ENCODE data around the gene ADISSP. TPM values are rescaled to one million over a fixed set of nuclear protein-coding genes. Genes with fewer than 3 reads are reported as not detected.

Gene ADISSP
- total RNA-seq, 5 donors from 2014 or later (not counting 1 experiment from before 2014, with no cell fraction given): 16.2 to 28.7 (median 22.6) TPM

GRCh38 chr20:3733119-3733995 is 34.2 kb downstream of the ADISSP start:
- H3K4me3 ChIP-seq (ENCODE audit: control insufficient read depth in 1 of 2, extremely low read depth in 1 of 2, low read length in 1 of 2): no peak overlapping the region
- no peaks in the 10 kb centered on the region for H3K36me3 ChIP-seq (ENCODE audit: control insufficient read depth in 2 of 2, extremely low read depth in 1 of 2, insufficient read depth in 1 of 2, low read length in 1 of 2)
- Mint-ChIP-seq H3K9me3 (no peaks in the 10 kb centered on the region), H3K4me3 (peak overlapping the region in 1 of 3 donors; percentile 8), H3K36me3 (no peaks in the 10 kb centered on the region), H3K4me1 (peaks cover 0 to 3% (median 0%) of the 10 kb centered on the region in 3 donors), H3K27ac (peak overlapping the region in 1 of 2 donors; percentile 23), H3K27me3 (peaks cover 32 to 44% of the 10 kb centered on the region in 2 donors)
- ChIA-PET POLR2A (no interaction called here), CTCF (no interaction called here)
- H3K4me1 ChIP-seq (ENCODE audit: control insufficient read depth in 1 of 2, extremely low read depth in 1 of 2, insufficient read depth in 2 of 2, low read length in 2 of 2): peaks cover 0 to 5% of the 10 kb centered on the region in 2 experiments
- ATAC-seq (replicated peaks in 1 of 4) (no peak), DNase-seq (no peak)
- H3K27ac ChIP-seq (ENCODE audit: low read length): no peak overlapping the region
- H3K9me3 ChIP-seq: no peaks in the 10 kb centered on the region
- 86% methylated on average over 18 of the region's 20 CpGs for WGBS (ENCODE audit: insufficient coverage)
- H3K27me3 ChIP-seq (replicated peaks in 1 of 2; ENCODE audit: control insufficient read depth in 2 of 2, extremely low read depth in 1 of 2, insufficient read depth in 2 of 2, low read length in 1 of 2): peaks cover 0 to 59% of the 10 kb centered on the region in 2 experiments

DNA sequence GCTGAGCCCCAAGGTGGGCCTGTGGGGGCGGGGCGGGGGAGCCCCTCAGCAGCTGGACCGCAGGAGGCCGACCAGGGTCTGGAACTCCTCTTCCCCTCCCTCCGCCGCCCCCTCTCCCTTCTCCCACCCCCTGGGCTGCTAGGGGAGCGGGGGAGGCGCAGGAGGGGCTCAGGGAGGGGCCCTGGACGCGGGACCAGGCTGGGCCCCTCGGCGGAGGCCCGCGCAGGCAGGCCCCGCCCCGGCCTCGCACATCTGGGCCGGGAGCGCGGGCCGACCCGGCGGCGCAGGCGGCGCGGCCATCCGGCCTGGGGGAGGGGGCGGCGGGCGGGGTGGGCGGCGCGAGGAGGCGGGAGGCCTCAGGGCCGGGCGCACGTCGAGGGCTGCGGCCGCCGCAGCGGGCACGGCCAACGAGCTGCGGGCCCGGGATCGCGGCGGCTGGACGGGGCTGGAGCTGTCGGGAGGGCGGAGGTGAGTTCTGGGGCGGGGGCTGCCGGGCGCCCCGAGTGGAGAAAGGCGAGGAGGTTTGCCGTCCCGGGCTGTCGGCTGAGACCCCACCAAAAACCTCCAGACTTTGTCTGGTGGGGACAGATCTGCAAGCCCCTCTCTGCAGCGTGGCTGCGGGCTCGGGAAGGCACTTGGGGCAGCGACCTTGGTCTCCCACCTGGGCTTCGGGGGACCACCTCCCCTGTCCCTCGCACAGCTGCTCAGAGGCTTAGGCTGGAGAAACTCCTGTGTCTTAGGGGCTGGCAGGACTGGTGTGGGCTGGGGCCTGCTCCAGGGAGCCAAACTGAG is 35.0 kb downstream of the ADISSP start, which contains the start of gene HSPA12B:
HSPA12B (plus strand) TSS at position 359 of the 792 bp plus-strand sequence. CDS start 5,990 bp downstream, outside the sequence.
- Histone ChIP-seq H3K27me3 (replicated peaks in 1 of 2; ENCODE audit: control insufficient read depth in 2 of 2, extremely low read depth in 1 of 2, insufficient read depth in 2 of 2, low read length in 1 of 2) (peaks cover 0 to 65% of the 10 kb centered on the region in 2 experiments), H3K36me3 (ENCODE audit: control insufficient read depth in 2 of 2, extremely low read depth in 1 of 2, insufficient read depth in 1 of 2, low read length in 1 of 2) (no peaks in the 10 kb centered on the region), H3K27ac (ENCODE audit: low read length) (no peak within 1 kb of the TSS), H3K9me3 (no peaks in the 10 kb centered on the region), H3K4me1 (ENCODE audit: control insufficient read depth in 1 of 2, extremely low read depth in 1 of 2, insufficient read depth in 2 of 2, low read length in 2 of 2) (peaks cover 0 to 5% of the 10 kb centered on the region in 2 experiments), H3K4me3 (ENCODE audit: control insufficient read depth in 1 of 2, extremely low read depth in 1 of 2, low read length in 1 of 2) (peak within 1 kb of the TSS in 1 of 2 donors; percentile 7)
- Mint-ChIP-seq H3K36me3 (no peaks in the 10 kb centered on the region), H3K9me3 (no peaks in the 10 kb centered on the region), H3K27me3 (peaks cover 38 to 53% of the 10 kb centered on the region in 2 donors), H3K27ac (peak within 1 kb of the TSS in 1 of 2 donors; percentile 23), H3K4me1 (peaks cover 0 to 3% (median 0%) of the 10 kb centered on the region in 3 donors), H3K4me3 (peak within 1 kb of the TSS in 1 of 3 donors; percentile 38)
- CTCF ChIA-PET: no interaction called here
- WGBS (ENCODE audit: insufficient coverage): 12% methylated on average over 48 of the region's 67 CpGs
- no peak for DNase-seq
- peak in 1 of 4 experiments; percentile 9 for ATAC-seq (replicated peaks in 1 of 4)
- POLR2A ChIA-PET: no interaction called here

DNA sequence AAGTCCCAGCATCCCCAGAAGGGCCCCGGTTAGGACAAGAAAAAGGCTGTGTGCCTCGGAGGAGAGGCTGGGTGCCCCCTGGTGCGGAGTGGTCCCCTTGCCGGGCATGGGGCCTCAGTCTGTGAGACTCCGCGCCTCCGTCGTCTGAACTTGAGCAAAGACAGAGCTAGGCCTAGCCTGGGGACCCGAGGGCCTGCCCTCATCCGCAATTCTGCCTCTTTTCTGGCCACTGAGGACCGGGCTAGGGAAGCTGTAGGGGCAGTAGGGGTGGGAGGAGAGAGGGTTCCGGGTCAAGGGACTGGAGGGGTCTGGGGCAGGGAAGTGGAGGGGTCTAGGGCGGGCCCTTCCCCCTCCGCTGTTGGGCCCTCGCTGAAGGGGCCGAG is 35.6 kb downstream of the ADISSP start:
- ChIA-PET CTCF (no interaction called here), POLR2A (no interaction called here)
- Mint-ChIP-seq H3K36me3 (no peaks in the 10 kb centered on the region), H3K27ac (no peak overlapping the region), H3K4me1 (peaks cover 0 to 3% (median 0%) of the 10 kb centered on the region in 3 donors), H3K4me3 (peak overlapping the region in 1 of 3 donors; percentile 38), H3K27me3 (peaks cover 43 to 59% of the 10 kb centered on the region in 2 donors), H3K9me3 (no peaks in the 10 kb centered on the region)
- 94% methylated on average over 10 of the region's 16 CpGs for WGBS (ENCODE audit: insufficient coverage)
- DNase-seq (no peak), ATAC-seq (replicated peaks in 1 of 4) (no peak)
- no peaks in the 10 kb centered on the region for H3K9me3 ChIP-seq
- H3K4me3 ChIP-seq (ENCODE audit: control insufficient read depth in 1 of 2, extremely low read depth in 1 of 2, low read length in 1 of 2): no peak overlapping the region
- H3K4me1 ChIP-seq (ENCODE audit: control insufficient read depth in 1 of 2, extremely low read depth in 1 of 2, insufficient read depth in 2 of 2, low read length in 2 of 2): peaks cover 0 to 5% of the 10 kb centered on the region in 2 experiments
- no peak overlapping the region for H3K27ac ChIP-seq (ENCODE audit: low read length)
- H3K27me3 ChIP-seq (replicated peaks in 1 of 2; ENCODE audit: control insufficient read depth in 2 of 2, extremely low read depth in 1 of 2, insufficient read depth in 2 of 2, low read length in 1 of 2): peaks cover under 1 to 69% of the 10 kb centered on the region in 2 experiments
- H3K36me3 ChIP-seq (ENCODE audit: control insufficient read depth in 2 of 2, extremely low read depth in 1 of 2, insufficient read depth in 1 of 2, low read length in 1 of 2): no peaks in the 10 kb centered on the region

GRCh38 chr20:3730803-3731672 is 36.5 kb downstream of the ADISSP start:
- Histone ChIP-seq H3K4me3 (ENCODE audit: control insufficient read depth in 1 of 2, extremely low read depth in 1 of 2, low read length in 1 of 2) (no peak overlapping the region), H3K9me3 (no peaks in the 10 kb centered on the region), H3K27me3 (replicated peaks in 1 of 2; ENCODE audit: control insufficient read depth in 2 of 2, extremely low read depth in 1 of 2, insufficient read depth in 2 of 2, low read length in 1 of 2) (peaks cover 2 to 73% of the 10 kb centered on the region in 2 experiments), H3K27ac (ENCODE audit: low read length) (no peak overlapping the region), H3K36me3 (ENCODE audit: control insufficient read depth in 2 of 2, extremely low read depth in 1 of 2, insufficient read depth in 1 of 2, low read length in 1 of 2) (no peaks in the 10 kb centered on the region), H3K4me1 (ENCODE audit: control insufficient read depth in 1 of 2, extremely low read depth in 1 of 2, insufficient read depth in 2 of 2, low read length in 2 of 2) (peaks cover 0 to 5% of the 10 kb centered on the region in 2 experiments)
- no peaks in the 10 kb centered on the region for H3K36me3 Mint-ChIP-seq
- peaks cover 0 to 3% (median 0%) of the 10 kb centered on the region in 3 donors for H3K4me1 Mint-ChIP-seq
- peaks cover 45 to 61% of the 10 kb centered on the region in 2 donors for H3K27me3 Mint-ChIP-seq
- H3K9me3 Mint-ChIP-seq: no peaks in the 10 kb centered on the region
- DNase-seq: no peak
- 81% methylated on average over 7 of the region's 12 CpGs for WGBS (ENCODE audit: insufficient coverage)
- H3K27ac Mint-ChIP-seq: peak overlapping the region in 1 of 2 donors; percentile 11
- POLR2A ChIA-PET: no interaction called here
- no peak for ATAC-seq (replicated peaks in 1 of 4)
- peak overlapping the region in 1 of 3 donors; percentile 38 for H3K4me3 Mint-ChIP-seq
- CTCF ChIA-PET: interaction anchor here in 1 of 2 donors (0.5 kb wide), 1 partner anchor 88 kb away, joined by 6 read pairs; no protein-coding TSS in a partner anchor

GRCh38 chr20:3729811-3730540 is 37.6 kb downstream of the ADISSP start:
- H3K27ac Mint-ChIP-seq: no peak overlapping the region
- no peaks in the 10 kb centered on the region for H3K9me3 ChIP-seq
- no peaks in the 10 kb centered on the region for H3K36me3 ChIP-seq (ENCODE audit: control insufficient read depth in 2 of 2, extremely low read depth in 1 of 2, insufficient read depth in 1 of 2, low read length in 1 of 2)
- peaks cover 0 to 5% of the 10 kb centered on the region in 2 experiments for H3K4me1 ChIP-seq (ENCODE audit: control insufficient read depth in 1 of 2, extremely low read depth in 1 of 2, insufficient read depth in 2 of 2, low read length in 2 of 2)
- H3K27ac ChIP-seq (ENCODE audit: low read length): no peak overlapping the region
- H3K27me3 Mint-ChIP-seq: peaks cover 48 to 64% of the 10 kb centered on the region in 2 donors
- peaks cover 0 to 3% (median 0%) of the 10 kb centered on the region in 3 donors for H3K4me1 Mint-ChIP-seq
- H3K4me3 Mint-ChIP-seq: no peak overlapping the region
- 55% methylated on average over 6 of the region's 8 CpGs for WGBS (ENCODE audit: insufficient coverage)
- no peaks in the 10 kb centered on the region for H3K9me3 Mint-ChIP-seq
- H3K4me3 ChIP-seq (ENCODE audit: control insufficient read depth in 1 of 2, extremely low read depth in 1 of 2, low read length in 1 of 2): no peak overlapping the region
- peaks cover 2 to 73% of the 10 kb centered on the region in 2 experiments for H3K27me3 ChIP-seq (replicated peaks in 1 of 2; ENCODE audit: control insufficient read depth in 2 of 2, extremely low read depth in 1 of 2, insufficient read depth in 2 of 2, low read length in 1 of 2)
- ChIA-PET CTCF (interaction anchor here in 1 of 2 donors (0.5 kb wide), 1 partner anchor 89 kb away, joined by 6 read pairs; no protein-coding TSS in a partner anchor), POLR2A (no interaction called here)
- no peak for ATAC-seq (replicated peaks in 1 of 4)
- no peaks in the 10 kb centered on the region for H3K36me3 Mint-ChIP-seq
- no peak for DNase-seq
